HG03575 (cell line): ENCODE results near the gene DXO.
"Not testable (repeated sequence)": the region's sequence is repeated elsewhere in the genome, so short reads cannot be mapped to it uniquely, and the experiment has no call there.

Source experiments
- ATAC-seq: cut with Tn5 transposase; IDR thresholded peaks from one replicate; pipeline ENCODE4 v1.9.1; 2021; ENCODE audit not compliant: unreplicated experiment, insufficient number of reproducible peaks, low FRiP score; ENCODE audit errors: extremely low read depth

Gene DXO

DNA sequence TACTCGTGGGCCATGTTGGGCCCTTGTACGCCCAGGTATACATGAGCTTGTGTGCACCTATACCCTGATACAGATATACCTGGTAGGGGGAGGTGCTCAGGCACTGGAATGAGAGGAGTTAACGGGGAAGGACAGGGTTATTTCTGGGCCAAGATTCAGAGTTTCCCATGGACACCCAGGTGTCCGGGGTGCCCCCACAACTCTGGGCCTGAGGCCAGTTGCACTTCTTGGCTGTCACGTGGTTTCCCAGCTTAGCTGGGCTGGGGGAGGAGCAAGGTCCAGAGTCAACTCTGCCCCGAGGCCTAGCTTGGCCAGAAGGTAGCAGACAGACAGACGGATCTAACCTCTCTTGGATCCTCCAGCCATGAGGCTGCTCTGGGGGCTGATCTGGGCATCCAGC, 9.8 kb upstream of the DXO start, which contains the start of gene C4A:
Gene C4A, plus strand, starts transcription at position 314 of the 400 bp plus-strand sequence. Its CDS starts 51 bp downstream, at position 365.
- ATAC-seq, result not testable (repeated sequence)

DNA sequence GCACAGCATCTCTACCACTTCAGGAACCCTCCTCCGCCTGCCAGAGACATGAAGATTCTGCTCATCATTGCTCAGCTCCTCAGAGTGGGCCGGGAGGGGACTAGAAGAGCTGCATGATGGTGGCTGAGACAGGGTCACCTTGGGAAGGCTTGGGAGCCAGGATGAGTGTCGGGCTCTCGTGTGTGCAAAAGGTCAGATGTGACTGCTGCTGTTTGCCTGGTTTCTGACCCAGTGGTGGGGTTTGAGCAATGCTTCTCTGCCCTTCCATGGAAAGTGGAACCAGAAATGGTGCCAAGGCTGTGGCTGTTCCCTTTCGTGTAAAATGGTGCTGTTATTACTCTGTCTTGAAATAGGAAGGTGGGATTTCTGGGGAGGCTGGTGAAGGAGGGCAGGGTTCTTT, 9.1 kb upstream of the DXO start:
- ATAC-seq, result not testable (repeated sequence)

DNA sequence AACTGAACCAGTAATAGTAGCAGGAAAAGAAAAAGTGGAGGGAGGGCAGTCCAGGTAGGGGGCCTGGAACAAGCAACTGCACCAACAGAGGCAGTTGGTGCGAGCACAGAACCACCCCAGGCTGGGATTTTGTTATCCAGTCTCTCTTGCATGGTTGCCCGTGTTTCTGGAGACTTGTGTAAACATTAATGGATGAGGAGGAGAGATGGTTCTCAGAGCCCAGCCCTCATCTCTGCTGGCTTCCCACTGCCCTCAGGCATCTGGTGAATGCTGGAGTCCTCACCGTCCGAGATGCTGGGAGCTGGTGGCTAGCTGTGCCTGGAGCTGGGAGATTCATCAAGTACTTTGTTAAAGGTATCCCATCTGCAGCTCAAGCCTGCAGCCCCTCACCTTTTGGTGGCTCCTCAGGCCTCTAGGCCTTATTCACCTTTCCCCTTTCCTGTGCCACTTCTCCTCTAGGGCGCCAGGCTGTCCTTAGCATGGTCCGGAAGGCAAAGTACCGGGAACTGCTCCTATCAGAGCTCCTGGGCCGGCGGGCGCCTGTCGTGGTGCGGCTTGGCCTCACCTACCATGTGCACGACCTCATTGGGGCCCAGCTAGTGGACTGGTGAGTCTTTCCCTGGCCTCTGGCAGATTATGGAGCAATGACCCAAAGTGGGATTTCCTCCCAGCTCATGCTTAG, 8.4 kb upstream of the DXO start:
- not testable (repeated sequence) for ATAC-seq

DNA sequence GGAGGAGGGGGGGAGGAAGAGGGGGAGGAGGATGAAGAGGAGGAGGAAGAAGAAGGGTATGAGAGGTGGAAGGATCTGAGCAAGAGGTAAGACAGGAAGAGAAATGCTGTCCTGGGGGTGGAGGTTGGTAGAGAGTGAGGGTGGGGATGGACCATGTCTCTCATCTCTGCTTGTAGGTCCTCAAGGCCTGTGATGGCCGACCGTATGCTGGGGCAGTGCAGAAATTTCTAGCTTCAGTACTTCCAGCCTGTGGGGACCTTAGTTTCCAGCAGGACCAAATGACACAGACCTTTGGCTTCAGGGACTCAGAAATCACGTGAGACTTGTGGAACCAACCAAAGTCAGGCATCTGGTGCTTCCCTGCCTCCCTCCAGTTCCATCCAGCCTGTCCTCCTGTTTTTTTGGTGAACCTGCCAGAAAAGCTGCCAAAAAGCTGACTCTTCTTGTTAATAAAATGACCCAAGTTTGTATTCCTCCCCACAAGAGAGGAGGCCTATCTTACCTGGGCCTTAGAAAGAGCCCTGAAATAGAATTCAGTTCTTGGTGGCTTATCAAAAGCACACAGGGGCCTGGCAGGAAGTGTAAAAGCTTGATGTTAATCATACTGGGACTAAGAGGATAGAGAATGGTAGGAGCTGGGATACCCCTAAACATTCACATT, 7.4 kb upstream of the DXO start:
- no peak for ATAC-seq

DNA sequence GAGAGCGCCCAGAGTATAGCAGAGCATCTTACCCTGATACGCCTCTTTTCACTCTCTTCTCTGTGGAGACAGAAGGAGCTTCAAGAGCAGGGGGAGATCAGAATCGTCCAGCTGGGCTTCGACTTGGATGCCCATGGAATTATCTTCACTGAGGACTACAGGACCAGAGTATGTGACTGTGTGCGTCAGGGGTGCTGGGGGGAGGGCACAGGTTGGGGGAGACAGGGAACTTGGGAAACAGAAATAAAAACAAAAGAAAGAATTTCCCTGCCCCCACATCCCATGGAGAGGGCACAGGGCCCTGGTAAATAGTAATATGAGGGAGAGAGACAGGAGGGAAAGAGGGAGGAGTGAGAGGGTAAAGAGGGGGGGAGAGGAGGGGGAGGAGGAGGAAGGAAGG, 6.9 kb upstream of the DXO start:
- ATAC-seq, result no peak

DNA sequence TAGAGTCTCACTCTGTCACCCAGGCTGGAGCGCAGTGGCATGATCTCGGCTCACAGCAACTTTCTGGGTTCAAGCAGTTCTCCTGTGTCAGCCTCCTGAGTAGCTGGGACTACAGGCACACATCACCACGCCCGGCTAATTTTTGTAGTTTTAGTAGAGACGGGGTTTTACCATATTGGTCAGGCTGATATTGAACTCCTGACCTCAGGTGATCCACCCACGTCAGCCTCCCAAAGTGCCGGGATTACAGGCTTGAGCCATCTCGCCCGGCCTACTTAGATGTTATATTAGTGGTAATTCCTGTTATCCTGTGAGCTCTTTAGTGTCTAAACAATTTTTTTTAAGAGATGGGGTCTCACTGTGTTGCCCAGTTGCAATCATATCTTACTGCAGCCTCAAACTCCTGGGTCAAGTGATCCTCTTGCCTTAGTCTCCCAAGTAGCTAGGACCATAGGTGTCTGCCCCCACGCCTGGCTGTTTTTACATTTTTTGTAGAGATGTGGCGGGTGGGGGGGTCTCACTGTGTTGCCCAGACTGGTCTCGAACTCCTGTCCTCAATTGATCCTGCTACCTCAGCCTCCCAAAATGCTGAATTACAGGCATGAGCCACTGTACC, 6.0 kb upstream of the DXO start:
- ATAC-seq, result no peak

DNA sequence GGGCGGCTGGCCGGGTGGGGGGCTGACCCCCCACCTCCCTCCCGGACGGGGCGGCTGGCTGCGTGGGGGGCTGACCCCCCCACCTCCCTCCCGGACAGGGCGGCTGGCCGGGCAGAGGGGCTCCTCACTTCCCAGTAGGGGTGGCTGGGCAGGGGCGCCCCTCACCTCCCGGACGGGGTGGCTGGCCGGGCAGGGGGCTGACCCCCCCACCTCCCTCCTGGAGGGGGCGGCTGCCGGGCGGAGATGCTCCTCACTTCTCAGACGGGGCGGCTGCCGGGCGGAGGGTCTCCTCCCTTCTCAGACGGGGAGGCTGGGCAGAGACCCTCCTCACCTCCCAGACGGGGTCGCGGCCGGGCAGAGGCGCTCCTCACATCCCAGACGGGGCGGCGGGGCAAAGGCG, 4.1 kb upstream of the DXO start:
- not testable (repeated sequence) for ATAC-seq

DNA sequence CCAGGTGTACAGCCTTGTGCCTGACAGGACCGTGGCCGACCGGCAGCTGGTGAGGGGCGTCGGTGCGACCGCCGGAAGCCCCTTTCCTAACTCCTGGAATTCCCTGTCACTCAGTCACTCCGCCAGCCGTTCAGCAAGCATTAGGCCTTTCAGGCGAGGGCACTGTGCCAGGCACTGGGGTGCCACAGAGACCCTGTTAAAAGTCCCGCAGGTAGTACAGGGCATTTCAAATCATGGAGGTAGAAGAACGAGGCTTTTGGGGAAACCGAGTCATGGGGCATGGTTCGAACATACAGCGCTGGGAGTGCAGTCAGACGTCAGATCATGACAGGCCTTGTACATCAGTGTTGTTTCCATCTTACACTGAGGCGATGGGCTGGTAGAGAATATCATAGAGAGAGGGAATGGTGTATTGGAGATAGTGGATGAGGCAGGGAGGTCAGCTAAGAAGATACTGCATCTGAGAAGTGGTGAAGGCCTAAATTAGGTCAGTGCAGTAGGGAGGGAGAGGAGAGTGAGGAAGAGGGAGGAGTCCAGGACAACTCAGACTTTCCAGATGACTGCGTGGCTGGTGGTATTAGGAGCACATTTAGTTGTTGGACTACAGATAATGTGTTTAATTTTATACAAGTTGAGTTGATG, 892 bp upstream of the DXO start:
- no peak for ATAC-seq

DNA sequence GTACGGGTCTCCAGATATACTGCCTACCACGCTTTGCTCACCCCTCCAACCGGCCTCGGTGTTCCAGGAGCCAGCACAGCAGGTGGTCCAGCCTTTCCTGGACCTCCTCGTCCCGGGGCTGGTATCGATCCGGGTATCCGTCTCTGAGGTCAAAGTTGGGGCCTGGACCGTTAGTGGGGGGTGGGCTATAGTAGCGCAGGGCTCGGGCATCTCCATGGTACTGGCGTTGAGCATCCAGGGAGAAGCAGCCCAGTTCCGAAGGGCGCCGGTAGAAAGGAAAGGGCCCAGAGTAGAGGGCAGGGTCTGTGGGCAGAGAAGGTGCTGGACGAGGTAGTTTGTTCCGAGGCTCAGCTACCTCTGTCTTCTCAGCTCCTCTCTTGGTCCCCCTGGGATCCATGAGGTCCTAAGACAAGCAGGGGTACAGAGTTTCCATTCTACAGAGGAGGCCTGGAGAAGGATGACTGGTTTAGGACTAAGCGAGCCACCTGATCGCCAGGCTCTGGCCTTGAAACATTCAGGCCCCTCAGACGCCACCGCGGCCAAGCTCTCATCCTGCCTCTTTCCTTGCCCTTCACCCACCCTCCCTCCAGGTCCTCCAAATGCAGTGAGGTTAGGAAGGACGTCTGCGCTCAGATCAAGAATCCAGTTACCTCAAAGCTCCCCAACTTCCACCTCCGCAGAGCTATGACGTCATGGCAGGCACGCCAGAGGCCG, 502 bp downstream of the DXO start:
- no peak for ATAC-seq

DNA sequence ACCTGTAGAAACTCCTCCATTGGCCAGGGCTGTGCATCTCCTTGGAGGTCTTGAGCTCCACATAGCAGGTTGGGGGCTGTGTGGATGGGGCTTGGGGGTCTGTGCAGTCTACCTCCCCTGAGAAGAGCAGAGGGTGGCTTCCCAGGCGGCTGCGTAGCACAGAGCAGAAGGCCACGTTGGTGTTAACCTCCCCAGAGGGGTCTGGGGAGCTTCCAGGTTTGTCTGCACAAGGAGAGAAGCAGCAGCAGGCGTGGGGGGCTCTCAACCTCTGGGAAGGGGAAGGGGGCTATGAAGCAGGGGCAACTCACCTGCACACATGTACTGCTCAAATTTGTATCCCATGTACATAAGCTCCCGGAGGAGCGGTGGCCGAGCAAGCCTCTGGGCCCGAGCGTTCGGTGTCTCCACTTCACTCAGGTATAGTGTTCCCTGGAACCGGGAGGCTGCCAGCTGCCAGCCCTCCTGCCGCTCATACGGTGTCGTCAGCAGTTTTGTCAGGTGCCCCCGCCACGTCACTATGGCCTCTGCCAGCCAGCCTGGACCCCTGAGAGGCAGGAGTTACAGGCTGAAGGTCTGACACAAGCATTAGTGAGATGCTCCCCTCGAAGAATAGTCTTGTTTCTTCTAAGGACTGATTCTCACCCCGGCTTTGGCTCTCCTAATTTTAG, 1.2 kb downstream of the DXO start:
- no peak for ATAC-seq

DNA sequence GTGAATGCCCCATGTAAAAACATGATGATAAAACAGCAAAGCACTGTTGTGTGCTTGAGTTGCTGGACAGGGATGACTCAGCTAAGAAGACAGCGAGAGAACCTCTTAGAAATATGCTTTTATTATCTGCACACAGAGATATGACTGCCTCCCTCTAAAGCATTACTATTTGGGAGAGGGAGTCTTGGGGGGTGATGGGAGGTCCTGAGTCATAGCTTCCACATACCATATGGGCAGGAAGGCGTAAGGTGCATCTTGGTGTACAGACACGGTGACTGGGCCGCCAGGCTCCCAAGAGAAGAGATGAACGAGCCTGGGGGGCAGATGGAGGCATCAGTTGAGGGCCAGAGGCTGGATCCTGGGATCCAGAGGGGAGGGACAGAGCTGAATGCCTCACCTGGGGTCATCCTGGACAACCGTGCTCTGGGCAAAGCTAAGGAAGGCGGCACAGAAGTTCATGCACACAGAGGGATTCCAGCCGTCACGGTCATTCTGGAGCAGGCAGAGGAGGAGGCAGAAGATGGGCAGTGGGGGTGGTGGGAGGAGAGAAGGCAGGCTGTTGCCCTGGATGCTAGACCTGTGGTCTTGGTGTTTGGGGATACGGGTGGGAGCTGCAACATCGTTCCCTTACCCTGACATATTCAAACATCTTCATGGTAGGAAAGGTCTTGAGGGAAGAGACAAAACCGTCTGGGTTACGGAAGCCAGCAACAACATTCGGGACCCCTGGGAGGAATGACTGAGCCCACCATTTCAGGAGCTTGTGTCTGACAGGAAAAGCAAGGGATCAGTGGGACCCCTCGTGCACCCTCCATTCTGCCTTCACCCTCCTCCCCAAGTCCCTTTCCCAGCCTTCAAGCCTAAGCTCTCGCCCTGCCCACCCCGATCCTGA, 2.0 kb downstream of the DXO start:
- no peak for ATAC-seq

DNA sequence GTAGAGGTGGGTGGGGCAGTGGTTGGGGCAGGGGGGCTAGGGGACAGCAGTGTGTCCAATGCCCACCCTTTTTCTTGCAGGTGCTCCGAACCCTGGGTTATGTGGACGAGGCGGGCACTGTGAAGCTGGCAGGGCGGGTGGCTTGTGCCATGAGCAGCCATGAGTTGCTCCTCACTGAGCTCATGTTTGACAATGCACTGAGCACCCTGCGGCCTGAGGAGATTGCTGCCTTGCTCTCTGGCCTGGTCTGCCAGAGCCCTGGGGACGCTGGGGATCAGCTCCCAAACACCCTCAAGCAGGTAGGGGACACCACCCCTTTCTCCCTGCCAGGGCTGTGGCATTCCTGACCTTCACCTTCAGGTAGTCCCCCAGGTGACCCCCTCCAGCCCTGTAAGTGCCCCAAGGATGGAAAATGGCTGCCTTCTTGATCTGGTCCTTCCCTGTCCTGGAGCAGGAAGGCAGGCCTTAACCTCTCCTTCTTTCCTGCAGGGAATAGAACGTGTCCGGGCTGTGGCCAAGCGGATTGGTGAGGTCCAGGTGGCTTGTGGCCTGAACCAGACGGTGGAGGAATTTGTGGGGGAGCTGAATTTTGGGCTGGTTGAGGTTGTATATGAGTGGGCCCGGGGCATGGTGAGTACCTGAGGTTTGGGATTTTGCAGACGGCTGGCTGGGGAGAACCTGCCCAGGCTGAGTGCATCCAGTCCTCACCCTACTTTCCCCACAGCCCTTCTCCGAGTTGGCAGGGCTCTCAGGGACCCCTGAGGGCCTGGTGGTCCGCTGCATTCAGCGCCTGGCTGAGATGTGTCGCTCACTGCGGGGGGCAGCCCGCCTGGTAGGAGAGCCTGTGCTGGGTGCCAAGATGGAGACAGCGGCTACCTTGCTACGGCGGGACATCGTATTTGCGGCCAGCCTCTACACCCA, 2.9 kb downstream of the DXO start:
- ATAC-seq, result no peak

DNA sequence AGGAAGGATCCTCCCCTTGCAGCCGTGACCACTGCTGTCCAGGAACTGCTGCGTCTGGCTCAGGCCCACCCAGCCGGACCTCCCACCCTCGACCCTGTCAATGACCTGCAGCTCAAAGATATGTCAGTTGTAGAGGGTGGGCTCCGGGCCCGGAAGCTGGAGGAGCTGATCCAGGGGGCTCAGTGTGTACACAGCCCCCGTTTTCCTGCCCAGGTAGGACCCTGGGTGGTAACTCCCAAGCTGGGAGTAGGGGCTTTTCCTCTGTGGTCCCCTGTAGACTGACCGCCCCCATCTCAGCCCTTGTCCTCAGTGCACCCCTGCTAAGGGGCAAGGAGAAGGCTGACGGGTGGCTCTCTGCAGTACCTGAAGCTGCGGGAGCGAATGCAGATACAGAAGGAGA, 3.6 kb downstream of the DXO start:
- no peak for ATAC-seq

DNA sequence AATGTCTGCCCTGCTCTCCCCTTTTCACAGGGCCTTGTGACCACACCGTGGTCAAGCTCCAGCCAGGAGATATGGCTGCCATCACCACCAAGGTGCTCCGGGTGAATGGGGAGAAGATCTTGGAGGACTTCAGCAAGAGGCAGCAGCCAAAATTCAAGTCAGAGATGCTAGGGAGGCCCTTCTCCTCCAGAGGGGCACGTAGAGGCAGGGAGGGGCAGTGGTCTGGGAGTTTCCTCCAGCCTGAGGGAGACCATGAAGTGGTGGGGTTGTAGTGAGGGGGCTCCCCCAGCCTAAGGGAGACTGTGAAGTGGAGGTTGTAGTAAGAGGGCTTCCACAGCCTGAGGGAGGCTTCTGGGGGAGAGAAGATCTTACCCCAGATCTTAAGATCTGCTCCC, 4.0 kb downstream of the DXO start:
- no peak for ATAC-seq

DNA sequence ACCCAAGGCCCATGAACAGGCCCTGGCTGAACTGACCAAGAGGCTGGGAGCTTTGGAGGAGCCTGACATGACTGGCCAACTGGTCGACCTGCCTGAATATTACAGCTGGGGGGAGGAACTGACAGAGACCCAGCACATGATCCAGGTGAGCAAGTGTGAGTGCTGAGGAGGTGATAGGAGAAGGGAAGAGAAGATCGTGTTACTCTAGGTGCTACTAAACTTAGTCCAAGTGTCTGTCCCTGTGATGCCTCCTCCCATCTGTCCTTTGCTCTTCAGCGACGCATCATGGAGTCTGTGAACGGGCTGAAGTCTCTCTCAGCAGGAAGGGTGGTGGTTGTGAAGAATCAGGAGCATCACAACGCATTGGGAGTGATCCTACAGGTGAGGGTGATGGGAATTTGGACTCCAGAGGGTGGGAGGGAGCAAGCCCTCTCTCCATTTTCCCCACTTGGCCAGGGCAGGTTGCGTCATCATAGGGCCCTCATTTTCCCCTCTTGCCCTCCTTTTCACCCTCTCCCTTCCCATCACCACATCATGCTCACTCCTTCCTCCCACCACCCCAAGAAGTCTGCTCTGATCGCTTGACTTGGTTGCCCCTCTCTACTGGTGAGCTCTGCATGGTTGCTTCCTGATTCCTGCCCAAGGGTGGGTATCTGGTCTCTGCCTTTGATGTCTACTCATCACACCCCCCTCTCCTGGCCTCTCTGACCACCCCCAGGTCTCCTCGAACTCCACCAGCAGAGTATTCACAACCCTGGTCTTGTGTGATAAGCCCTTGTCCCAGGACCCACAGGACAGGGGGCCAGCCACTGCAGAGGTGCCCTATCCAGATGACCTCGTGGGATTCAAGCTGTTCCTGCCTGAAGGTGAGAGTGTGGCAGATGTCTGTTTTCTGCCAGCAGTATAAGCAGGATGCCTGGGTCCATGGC, 4.7 kb downstream of the DXO start:
- no peak for ATAC-seq

DNA sequence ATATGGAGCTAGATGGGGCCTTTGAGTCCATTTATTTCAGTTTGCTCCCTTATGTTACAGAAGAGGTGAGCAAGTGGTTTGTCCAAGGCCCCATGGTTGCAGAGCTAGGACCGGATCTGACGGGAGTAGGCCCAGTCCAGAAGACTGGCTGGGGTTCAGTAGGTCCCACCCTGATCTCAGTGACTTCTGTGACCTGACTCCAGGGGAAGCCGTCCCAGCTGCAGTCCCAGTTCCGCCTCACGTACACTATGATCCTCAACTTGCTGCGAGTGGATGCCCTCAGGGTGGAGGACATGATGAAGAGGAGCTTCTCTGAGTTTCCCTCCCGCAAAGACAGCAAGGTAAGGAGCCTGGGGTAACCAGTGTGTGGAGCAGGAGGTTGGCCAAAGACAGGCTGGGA, 5.4 kb downstream of the DXO start:
- no peak for ATAC-seq
